ENCODE results near the gene PRR15L. TPM values are rescaled to one million over a fixed set of nuclear protein-coding genes. Genes with fewer than 3 reads are reported as not detected.
A peak's percentile ranks its signal among the peaks of the same experiment; 100 is the strongest.
"Not testable (repeated sequence)": the region's sequence is repeated elsewhere in the genome, so short reads cannot be mapped to it uniquely, and the experiment has no call there.

PRR15L gene
- not detected in 2 replicates for total RNA-seq

- no peak for DNase-seq (ENCODE audit: low read depth in 2 of 2)
Measured at GRCh38 chr17:47957591-47958490, at the start of gene PRR15L. Gene PRR15L, minus strand, starts transcription at chr17:47957883. Its CDS starts 4,649 bp downstream, at chr17:47953234.

- DNase-seq (ENCODE audit: low read depth in 2 of 2), result no peak
Measured at GRCh38 chr17:48006936-48007709, 49.4 kb upstream of the PRR15L start.

- no peak for DNase-seq (ENCODE audit: low read depth in 2 of 2)
Measured at GRCh38 chr17:48004983-48005382, 47.3 kb upstream of the PRR15L start.

- no peak for DNase-seq (ENCODE audit: low read depth in 2 of 2)
Measured at GRCh38 chr17:48003417-48004151, 45.9 kb upstream of the PRR15L start.

GRCh38 chr17:48002916-48003416 is 45.3 kb upstream of the PRR15L start:
- DNase-seq (ENCODE audit: low read depth in 2 of 2), result no peak

- DNase-seq (ENCODE audit: low read depth in 2 of 2), result peak; percentile 40 to 83
Measured at GRCh38 chr17:48002266-48002915, 44.7 kb upstream of the PRR15L start.

- not testable (repeated sequence) for DNase-seq (ENCODE audit: low read depth in 2 of 2)
Measured at GRCh38 chr17:48001657-48002056, 44.0 kb upstream of the PRR15L start.

- DNase-seq (ENCODE audit: low read depth in 2 of 2), result no peak
Measured at GRCh38 chr17:48001197-48001596, 43.5 kb upstream of the PRR15L start.

- peak in 1 of 2 donors; percentile 61 for DNase-seq (ENCODE audit: low read depth in 2 of 2)
Measured at GRCh38 chr17:47999582-47999981, 41.9 kb upstream of the PRR15L start.

GRCh38 chr17:47998044-47998443 is 40.4 kb upstream of the PRR15L start:
- no peak for DNase-seq (ENCODE audit: low read depth in 2 of 2)

- DNase-seq (ENCODE audit: low read depth in 2 of 2), result no peak
Measured at GRCh38 chr17:47997586-47997985, 39.9 kb upstream of the PRR15L start.

- no peak for DNase-seq (ENCODE audit: low read depth in 2 of 2)
Measured at GRCh38 chr17:47996201-47996600, 38.5 kb upstream of the PRR15L start.

GRCh38 chr17:47995241-47995935 is 37.7 kb upstream of the PRR15L start:
- no peak for DNase-seq (ENCODE audit: low read depth in 2 of 2)

- no peak for DNase-seq (ENCODE audit: low read depth in 2 of 2)
Measured at GRCh38 chr17:47994724-47995123, 37.0 kb upstream of the PRR15L start.

GRCh38 chr17:47993964-47994363 is 36.3 kb upstream of the PRR15L start:
- no peak for DNase-seq (ENCODE audit: low read depth in 2 of 2)

- DNase-seq (ENCODE audit: low read depth in 2 of 2), result no peak
Measured at GRCh38 chr17:47993031-47993564, 35.4 kb upstream of the PRR15L start.

- DNase-seq (ENCODE audit: low read depth in 2 of 2), result no peak
Measured at GRCh38 chr17:47992216-47992615, 34.5 kb upstream of the PRR15L start.

GRCh38 chr17:47990962-47991731 is 33.5 kb upstream of the PRR15L start:
- no peak for DNase-seq (ENCODE audit: low read depth in 2 of 2)

GRCh38 chr17:47989700-47990099 is 32.0 kb upstream of the PRR15L start:
- DNase-seq (ENCODE audit: low read depth in 2 of 2), result no peak
